Measurements from ENCODE around the gene RAB44.
"Not testable (repeated sequence)": the region's sequence is repeated elsewhere in the genome, so short reads cannot be mapped to it uniquely, and the experiment has no call there.

Gene RAB44

GRCh38 chr6:36697481-36697903 is at the start of gene RAB44:
Gene RAB44 (plus strand): TSS chr6:36697826. CDS start chr6:36704236, 6,410 bp downstream.
- no peak for DNase-seq

GRCh38 chr6:36649086-36649485 is 48.5 kb upstream of the RAB44 start:
- DNase-seq = no peak

- DNase-seq = no peak
Observed at GRCh38 chr6:36649701-36650484, 47.7 kb upstream of the RAB44 start.

GRCh38 chr6:36650848-36651478 is 46.7 kb upstream of the RAB44 start:
- peak; percentile 31 for DNase-seq

GRCh38 chr6:36651659-36652379 is 45.8 kb upstream of the RAB44 start:
- DNase-seq = no peak

GRCh38 chr6:36654469-36654868 is 43.2 kb upstream of the RAB44 start:
- DNase-seq = not testable (repeated sequence)

GRCh38 chr6:36655085-36655724 is 42.4 kb upstream of the RAB44 start:
- DNase-seq = no peak

GRCh38 chr6:36656441-36656840 is 41.2 kb upstream of the RAB44 start:
- no peak for DNase-seq

- no peak for DNase-seq
Observed at GRCh38 chr6:36657271-36657670, 40.4 kb upstream of the RAB44 start.

GRCh38 chr6:36657942-36658544 is 39.6 kb upstream of the RAB44 start:
- no peak for DNase-seq

GRCh38 chr6:36659271-36659670 is 38.4 kb upstream of the RAB44 start:
- DNase-seq = no peak

GRCh38 chr6:36660771-36661471 is 36.7 kb upstream of the RAB44 start:
- no peak for DNase-seq

GRCh38 chr6:36662380-36662779 is 35.2 kb upstream of the RAB44 start:
- DNase-seq = no peak

- DNase-seq = no peak
Observed at GRCh38 chr6:36662827-36663256, 34.8 kb upstream of the RAB44 start.

GRCh38 chr6:36663504-36664446 is 33.9 kb upstream of the RAB44 start:
- DNase-seq = no peak

GRCh38 chr6:36665180-36665579 is 32.4 kb upstream of the RAB44 start:
- DNase-seq = no peak

- no peak for DNase-seq
Observed at GRCh38 chr6:36666287-36666686, 31.3 kb upstream of the RAB44 start.

GRCh38 chr6:36666826-36667591 is 30.6 kb upstream of the RAB44 start:
- no peak for DNase-seq

- no peak for DNase-seq
Observed at GRCh38 chr6:36668591-36668990, 29.0 kb upstream of the RAB44 start.

- no peak for DNase-seq
Observed at GRCh38 chr6:36669002-36669401, 28.6 kb upstream of the RAB44 start.

Measured in NCI-H82 (cell line).